EH (cell line): Measurements from ENCODE around the gene DDR2.
A peak's percentile ranks its signal among the peaks of the same experiment; 100 is the strongest.

Experiments
- DNase-seq: peaks from one replicate; pipeline ENCODE4 v3.0.0-alpha.2; 2015; ENCODE audit warnings: low read depth

DDR2 gene

DNA sequence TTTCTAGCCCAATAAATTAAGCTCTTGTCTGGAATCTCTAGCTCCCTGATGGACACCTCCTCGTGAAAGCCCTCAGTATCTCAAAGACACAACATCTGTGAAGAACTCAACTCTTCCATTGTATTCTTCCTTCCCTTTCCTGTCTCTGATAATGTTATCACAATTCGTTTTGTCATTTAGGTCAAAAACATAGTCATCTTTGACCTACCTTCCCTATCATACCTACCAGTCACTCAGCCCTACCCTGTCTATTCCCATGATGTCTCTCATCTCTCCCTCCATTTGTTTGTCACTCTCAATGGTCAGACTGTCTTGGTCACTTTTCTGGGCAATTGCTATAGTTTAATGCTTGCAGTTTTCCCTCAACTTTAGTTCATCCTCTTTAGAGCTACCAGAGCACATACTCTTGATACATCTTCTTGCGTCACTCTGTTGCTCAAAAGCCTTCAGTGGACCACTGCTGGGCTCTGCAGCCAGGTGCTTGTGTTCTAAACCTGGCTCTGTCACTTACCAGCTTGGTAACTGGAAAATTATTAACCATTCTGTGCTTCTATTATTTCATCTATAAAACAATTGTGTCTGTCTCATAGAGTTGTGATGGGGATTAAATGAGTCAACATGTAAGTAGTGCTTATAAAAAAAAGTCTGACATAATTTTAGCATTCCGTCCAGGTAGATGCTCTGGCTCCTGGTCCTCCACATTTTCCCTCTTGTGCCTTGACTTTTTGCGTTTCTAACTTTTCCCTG, 39.6 kb downstream of the DDR2 start:
- DNase-seq: no peak

DNA sequence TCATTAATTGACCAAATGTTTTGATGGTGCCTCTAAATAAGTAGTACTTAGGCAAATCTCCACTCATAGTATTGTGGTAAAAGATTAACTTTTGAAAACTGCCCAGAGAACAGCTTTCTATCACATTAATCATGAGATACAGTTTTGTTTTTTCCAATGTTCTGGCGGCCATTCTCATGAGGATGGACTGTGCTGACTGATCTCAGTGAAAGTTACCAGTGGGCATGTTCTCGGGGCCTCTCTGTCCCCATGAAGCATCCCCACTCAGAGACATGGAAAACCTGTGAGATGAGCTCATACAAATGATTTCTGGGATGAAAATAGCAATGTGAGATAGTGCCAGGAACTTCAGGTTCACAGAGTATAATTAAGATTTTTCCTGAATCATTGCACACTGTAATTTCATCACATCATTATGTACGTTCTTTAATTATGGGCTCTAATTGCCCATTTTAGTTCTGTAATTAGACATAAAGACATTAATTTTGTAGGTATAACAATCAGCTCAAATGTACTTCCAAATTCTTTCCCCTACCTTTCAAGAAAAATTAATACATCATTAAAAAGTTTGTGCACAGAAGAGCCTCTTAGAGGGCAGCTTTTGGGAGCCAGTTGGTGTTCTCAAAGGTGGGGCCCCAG, 40.5 kb downstream of the DDR2 start:
- DNase-seq: peak; percentile 59

DNA sequence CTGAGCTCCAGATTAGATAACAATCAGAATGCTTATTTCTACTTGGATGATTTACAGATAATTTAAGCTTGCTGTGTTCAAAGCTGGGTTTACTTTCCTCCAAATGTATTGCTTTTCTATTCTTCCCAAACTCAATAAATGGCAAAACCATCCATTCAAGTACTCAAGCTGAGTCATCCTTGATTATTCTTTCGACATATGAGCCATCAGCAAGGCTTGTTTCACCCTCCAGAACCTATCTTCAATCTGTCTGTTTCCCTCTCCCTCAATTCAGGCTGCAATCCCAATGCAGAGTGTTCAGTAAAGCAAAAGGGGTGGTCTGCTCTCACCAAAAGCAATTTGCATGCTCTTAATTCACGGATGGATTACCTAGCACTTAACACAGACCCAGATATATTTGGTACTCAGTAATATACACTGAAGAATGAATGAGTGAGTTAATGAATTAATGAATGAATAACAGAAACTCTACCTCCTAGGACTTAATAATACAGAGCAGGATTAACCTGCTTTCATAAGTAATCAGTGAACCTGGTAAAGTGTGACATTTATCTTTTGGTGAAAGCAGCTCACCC, 41.9 kb downstream of the DDR2 start:
- DNase-seq: peak; percentile 64

DNA sequence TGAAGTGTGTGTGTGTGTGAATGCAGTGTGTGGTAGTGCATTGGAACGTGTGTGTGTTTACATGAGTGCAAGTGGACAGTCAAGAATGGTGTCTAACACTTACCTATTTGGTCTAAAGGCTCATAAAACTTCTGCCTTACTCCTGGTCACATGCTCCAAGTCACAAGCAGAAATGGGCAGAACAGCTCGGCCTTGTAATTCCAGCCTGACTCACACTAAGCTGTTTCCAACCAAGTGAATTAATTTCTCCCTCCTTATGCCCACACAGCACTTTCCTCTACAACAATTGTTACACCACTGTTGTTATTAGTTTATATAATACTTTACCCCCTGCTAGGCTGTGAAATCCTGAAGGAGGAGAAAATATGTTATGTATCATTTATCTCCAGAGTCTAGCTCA, 43.8 kb downstream of the DDR2 start:
- DNase-seq: peak; percentile 81

DNA sequence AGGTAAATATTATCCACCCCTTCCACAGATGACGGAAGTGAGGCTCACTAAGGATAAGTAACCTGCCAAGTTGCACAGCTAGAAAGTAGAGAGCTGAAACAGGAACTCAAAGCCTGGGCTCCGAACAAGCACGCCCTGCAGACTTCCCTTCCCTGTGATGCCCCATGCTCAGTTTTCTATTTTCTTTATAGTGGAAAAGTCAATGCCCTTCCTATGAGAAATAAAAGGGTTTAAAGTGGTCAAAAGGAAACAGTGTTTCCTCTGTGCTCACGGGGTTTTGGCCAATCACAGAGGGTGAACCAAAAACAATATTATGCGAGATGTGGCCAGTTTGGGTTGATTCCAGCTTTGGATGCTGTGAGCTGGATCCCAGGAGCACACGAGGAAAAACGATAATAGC, 44.5 kb downstream of the DDR2 start:
- no peak for DNase-seq

DNA sequence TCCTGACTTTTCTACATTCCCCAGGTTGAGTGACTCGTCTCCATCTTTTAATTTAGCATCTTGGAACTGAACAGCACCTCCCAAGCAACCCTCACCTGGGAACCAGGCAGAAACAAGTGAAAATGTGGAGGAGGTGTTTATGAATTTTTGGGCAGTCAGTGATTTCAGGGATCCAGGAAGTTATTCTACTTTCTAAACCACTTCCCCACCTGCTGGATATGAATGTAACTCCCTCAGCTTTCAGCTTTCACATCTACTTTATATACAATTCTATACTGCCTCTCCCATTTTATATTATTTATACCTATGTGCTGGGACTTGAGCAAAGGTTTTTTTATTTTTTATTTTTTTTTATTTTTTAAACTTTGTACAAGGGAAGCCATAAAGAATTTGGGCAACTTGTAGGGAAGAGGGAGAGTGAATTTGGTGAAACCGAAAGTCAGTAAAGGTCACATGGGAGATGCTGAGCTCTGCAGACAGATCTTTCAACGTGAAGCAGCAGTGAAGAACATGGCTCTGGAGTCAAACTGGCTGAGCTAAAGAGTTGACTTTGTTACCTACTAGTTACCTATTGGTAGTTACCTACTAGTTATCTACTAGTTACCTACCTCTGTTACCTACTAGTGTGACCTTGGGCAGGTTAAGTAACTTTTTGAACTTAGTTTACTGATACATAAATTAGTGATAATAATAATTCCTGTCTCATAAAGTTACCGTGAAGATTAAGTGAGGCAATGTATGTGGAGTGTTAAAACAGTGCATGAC, 45.5 kb downstream of the DDR2 start:
- no peak for DNase-seq

DNA sequence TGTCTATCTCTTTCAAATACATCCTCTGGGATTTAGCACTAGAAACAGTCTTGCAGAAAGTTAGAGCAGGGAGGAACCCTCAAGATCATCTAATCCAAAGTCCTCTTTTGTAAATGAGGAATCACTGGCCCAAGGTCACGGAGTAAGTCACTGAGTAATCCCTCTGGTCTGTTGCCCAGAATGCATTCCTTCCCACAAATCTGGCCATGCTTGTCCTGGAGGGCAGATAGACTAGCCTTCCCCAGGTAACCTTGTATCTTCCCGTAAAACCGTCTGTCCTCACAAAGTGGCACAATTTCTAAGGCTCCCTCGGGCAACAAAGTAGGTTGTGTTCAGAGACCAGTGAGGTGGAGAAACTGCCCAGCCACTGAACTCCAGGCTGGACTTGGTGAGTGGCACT, 46.2 kb downstream of the DDR2 start:
- peak; percentile 91 for DNase-seq

DNA sequence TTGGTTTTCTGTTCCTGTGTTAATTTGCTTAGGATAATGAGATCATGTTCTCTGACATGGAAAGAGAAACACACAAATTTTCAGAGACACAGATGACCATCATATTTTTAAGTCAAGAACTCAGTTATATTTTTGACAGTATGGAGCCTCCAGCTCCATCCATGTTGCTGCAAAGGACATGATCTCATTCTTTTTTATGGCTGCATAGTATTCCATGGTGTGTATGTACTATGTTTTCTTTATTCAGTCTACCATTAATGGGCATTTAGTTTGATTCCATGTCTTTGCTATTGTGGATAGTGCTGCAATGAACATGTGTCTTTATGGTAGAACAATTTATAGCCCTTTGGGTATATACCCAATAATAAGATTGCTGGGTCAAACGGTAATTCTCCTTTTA, 47.0 kb downstream of the DDR2 start:
- DNase-seq: no peak

DNA sequence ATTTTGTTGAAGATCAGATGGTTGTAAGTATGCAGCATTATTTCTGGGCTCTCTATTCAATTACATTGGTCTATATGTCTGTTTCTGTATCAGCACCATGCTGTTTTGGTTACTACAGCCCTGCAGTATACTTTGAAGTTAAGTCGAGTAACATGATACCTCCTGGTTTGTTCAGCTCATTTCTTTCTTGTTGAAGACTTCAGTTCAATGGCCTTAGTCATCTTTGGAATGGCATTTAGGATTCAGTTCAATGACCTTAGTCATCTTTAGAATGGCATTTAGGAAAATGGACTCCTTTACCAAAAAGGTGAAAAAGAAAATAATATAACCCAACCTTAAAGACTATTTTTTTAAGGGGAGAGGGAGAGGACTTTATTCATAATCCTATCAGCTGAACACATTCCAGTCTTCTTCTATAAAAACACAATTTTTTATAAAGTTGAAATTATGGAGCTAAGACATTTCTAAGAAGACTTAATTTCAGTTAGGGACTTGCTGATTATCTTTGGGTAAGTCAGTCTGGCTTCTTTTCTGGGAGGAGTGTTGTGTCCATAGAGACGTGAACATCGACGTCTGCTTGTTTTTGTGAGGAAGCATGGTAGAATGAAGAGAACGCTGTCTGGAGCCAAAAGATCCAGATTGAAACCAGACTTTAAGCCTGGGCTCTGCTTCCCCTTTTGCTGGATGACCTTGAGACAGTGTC, 48.3 kb downstream of the DDR2 start:
- DNase-seq: peak; percentile 79

DNA sequence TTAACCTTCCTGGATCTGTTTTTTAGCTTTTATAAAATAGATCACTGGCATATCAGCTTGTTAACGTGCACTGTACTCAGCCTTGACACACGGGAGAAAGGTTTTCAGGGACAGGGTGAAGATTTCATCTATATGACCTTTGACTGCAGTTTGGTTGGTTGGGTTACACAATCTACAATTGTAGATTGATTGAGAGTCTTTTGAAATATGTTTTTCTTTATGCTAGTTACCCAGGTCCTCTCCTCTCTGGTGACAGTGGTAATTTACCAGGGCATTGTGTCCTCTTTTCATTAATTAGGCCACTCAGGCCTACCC, 48.8 kb downstream of the DDR2 start:
- no peak for DNase-seq

DNA sequence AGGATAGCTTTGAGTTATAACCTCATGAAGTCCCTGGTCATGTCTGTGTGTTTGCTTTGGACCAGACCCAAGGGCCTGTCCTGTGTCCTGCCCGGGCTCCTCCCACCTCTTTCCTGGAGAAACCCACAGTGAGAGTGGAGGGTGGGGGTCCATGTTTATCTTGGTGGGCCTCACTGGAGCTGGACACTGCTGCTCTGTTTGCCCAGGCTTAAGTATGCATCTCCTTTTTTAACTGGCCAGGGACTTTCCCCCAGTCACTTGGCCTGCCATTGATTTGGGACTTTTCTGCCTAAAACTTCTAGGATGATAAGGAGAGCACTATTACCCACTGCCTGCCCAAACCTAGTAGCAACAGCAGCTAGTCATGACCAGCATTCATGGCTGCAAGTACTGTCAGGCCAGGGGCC, 49.8 kb downstream of the DDR2 start:
- DNase-seq: peak; percentile 44

DNA sequence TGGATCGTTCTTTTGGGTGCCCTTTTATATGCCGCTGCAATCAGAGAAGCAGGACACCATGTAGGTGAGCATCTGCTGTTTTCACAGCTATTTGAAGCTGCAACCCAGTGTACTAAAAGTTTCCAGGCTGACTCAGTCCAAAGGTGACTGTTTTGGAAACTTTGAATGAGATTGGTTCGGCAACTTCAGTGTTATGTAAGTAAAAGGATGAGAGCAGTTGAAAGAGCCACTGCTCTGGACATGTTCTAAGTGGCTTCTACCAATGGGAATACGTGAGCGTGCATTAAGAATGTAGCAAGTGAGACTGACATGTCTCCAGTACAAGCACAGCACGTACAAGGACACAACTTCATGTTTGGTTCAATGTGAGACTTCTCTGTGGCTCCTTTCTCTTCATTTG, 55.6 kb downstream of the DDR2 start:
- DNase-seq: no peak

DNA sequence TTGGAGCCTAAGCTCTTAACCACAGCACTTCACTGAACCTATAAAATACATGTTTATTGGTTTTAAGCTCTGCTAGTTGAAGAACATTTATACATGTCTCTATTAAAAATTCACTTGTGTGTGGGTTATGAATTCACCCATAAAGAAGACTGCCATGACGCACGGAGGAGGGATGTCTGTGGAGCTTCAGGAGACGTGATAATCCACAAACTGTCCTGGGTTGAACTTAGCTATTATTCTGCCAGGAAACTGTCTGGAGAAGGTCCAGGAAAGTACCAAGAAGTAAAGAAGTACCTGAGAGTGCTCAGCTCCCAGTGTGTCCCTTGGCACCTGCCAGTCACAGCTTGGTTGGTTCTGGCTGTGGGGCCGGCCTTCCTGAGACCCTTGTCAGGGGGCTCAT, 56.3 kb downstream of the DDR2 start:
- DNase-seq: no peak

DNA sequence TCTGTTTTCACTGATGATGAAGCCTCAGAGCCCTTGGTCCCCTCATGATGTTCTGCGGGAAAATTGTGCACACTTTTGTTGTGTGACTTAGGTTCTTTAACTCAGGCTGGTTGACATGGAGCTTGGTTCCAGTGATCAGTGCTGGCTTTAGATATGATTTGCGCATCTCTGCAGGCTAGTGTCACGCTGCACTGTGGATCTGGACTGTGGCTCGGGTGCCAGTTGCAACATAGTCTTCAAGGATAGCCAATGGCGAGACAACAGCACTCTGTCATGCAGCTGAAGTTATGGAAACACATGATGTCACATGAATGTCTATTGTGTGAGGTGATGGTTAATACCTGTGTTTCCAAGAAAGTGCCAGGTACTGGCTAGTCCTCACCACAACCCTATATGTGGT, 56.7 kb downstream of the DDR2 start:
- DNase-seq: no peak

DNA sequence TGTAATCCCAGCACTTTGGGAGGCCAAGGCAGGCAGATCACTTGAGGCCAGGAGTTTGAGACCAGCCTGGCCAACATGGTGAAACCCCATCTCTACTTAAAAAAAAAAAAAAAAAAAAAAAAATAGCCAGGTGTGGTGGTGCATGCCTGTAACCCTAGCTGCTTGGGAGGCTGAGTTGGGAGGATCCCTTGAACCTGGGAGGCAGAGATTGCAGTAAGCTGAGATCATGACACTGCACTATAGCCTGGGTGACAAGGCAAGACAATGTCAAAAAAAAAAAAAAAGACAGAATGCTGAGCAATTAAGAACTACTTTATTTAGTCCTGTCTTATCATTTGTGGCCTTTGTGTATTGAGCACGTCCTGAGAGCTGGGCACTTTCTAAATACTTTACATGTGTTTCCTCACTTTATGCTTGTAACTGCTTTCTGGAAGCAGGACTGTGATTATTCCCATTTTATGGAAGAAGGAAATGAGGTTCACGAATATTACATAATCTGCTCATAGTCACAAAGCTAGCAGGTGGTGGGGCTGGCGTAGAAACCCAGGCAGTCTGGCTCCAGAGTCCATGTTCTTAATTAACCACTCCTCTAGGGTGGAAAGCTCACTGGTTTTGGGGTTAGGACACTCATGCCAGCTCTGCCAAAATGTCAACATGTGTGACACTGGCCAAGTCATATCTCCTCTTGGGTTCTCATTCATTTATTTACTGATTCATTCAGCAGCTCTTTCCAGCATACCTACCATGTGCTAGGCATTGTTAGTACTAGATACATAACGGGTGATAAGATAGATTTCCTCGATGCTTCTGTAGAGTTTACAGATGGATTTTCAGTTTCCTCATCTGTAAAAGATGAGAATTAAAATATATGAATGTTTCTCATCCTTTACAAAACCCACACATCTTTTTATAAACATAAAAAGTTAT, 57.7 kb downstream of the DDR2 start:
- peak; percentile 88 for DNase-seq

DNA sequence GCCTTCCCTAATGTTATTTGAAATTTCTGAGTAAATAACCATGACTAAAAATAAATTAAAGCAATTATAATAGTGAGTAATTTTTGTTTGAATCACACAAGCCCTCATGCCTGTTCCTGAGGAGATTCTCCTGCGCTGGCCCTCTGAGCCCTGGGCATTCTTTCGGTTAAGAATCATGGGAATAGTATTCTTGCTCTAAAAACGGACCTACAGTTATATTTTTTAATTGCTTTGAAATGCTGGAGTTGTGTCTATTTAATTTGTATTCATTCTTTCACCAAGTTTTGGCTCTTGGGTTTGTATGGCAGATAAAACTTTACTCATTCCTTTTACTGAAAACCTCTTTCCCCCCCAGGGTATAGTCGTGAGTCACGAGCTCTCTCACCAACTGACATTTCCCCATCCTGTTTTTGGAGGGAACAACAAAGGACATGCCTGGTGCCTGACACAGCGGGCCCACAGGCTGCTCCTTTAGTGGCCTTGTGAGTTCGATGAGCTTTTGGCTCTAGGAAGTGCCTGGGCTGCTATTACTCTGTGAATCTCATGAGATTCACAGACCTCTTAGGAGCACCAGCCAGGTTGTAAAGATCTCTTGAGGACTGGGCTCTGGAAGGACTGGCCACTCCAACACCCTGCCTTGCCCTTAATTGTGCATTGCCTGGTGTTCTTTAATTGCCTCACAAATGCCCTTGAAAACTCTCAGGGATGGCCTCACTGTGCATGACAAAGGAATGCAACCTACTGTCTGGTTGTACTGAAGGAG, 58.6 kb downstream of the DDR2 start:
- peak; percentile 99 for DNase-seq

DNA sequence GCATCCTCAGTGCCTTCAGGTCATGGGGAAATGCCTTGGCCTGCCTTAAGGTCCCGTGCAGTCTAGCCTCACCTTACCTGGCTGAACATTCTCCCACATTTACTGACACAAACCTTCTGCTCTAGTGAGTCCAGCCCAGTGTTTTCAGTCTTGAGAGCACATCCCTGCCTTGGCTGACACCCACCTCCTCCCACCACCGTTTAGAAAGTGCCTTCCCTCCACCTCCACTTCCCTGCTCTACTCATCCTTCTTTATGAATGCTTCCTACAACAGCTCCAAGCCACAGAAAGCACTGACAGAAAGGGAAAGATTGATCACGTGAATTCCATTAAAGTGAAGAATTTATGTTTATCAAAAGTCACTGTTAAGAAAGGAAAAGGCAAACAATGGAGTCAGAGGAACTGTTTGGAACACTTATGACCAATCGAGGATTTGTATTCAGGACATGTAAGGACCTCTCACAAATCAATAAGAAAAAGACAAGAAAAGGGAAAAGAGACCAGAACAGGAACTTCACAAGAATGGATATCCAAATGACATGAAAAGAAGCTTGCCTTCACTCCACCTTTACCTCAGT, 59.8 kb downstream of the DDR2 start:
- no peak for DNase-seq

DNA sequence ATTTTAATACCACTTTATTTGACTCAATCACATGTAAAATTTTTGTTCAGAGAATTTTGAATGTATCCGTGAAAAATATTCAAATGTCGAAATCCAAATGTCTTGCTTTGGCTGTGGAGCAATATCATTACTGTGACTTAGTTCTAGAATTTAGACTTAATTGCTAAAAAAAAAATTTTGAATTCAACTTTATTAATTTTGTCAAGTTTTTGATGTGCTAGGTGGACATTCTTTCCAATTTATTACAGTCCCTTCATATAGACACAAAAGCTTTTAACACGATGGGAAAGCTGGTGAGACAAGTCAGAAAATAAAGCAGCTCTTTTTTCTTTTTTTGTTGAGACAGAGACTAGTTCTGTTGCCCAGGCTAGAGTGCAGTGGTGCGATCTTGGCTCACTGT, 62.6 kb downstream of the DDR2 start:
- DNase-seq: no peak

DNA sequence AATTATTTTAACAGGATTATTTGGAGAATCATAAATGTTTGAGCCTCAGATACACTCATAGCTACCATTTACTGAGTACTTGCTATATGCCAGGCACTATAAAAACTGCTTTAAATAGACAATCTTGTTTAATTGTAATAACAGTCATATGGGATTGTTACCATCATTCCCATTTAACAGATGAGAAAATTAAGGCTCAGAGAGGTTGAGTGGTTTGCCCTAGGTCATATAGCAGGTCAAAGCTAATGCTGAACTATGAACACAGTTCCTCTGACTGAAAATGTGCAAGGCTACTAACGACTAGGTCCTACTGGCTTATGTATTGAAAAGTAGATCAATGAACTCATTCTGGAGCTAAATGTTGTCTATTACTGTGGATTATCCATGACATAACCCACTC, 63.4 kb downstream of the DDR2 start:
- DNase-seq: no peak

DNA sequence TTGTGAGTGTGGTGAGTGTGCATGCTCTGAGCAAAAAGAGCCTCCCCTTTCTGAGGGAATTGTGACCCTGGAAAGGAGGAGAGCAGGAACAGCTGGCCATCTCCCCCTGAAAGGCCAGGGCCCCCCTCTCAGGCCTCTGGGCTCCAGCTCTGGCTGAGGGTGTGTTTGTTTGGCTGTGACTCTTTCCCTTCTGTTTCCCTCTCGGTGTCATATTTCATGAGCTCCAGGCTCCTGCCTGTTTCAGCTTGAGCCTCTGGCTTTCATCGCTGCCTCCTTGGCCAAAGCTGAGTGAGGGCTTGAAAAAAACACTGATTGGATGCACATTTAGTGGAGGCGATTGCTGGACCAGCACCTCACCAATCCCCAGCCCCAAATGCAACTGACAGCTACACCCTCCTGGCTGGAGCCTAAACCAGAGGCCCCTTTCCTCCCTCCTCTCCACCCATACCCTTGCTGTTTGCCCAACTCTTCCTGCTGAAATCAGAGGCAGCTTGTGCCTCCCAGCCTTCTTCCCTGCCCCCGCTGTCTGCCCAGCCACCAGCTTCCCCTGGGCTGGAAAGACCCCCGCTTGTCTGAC, 64.1 kb downstream of the DDR2 start:
- peak; percentile 91 for DNase-seq
